GM12874 (cell line): ENCODE data around the gene CCNQ.

Experiments used
- CTCF ChIP-seq: IDR thresholded peaks from 2 replicates; pipeline ENCODE4 v1.5.1; 2011; ENCODE audit warnings: low read depth, mild to moderate bottlenecking, control low read depth, low read length, moderate library complexity; ENCODE audit not compliant: insufficient read depth

The CCNQ gene

GRCh38 chrX:153611298-153612095 is 12.6 kb upstream of the CCNQ start:
- TF ChIP-seq CTCF: no peak

DNA sequence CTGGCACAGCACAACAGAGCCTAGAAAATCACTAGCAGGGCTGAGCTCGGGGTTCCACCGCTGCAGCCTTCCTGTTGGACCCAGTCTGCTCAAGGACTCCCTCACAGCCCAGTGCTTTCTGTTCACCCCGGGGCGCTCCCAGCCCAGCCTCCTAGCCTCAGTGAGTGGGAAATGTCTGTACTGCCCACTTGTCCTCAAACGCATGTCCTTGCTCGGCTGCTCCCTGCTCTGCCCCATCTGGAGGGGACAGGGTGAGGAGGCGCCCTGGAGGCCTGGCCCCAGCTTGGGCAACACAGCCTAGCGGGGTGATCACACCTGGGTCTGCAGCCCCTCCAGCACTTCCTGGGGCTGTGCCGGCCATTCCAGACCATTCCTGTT is 11.9 kb upstream of the CCNQ start:
- TF ChIP-seq CTCF: no peak

GRCh38 chrX:153609917-153610835 is 11.2 kb upstream of the CCNQ start:
- peak; percentile 84 for TF ChIP-seq CTCF

GRCh38 chrX:153608806-153609205 is 9.9 kb upstream of the CCNQ start:
- TF ChIP-seq CTCF: no peak

DNA sequence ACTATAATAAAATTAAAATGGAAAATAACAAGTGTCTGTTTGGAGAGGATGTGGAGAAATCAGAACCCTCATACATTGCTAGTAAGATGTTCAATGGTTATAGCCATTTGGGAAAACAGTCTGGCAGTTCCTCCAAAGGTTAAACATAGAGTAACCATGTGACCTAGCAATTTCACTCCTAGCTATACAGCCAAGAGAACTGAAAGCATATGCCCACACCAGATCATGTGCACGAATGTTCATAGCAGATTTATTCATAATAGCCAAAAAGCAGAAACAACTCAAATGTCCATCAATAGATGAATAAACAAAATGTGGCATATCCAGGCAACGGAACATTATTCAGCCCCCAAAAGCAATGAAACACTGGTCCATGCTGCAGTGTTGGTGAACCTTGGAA is 9.4 kb upstream of the CCNQ start:
- TF ChIP-seq CTCF: no peak

DNA sequence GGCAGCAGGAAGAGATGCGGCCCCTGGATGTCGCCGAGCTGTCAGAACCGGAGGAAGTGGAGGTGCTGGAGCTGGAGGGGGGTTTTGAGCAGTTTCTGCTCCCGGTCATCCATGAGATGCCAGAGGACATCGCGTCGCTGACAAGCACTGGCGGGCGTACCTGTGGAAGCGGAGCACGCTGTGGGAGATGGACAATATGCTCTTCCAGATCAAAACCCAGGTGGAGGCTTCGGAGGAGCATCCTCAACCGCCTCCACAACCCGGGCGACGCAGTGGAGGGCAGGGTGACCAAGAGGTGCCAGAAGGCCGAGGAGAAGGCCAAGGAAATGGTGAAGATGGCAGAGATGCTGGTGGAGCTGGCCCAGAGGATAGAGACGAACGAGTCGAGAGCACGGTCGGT is 7.6 kb upstream of the CCNQ start:
- no peak for TF ChIP-seq CTCF

DNA sequence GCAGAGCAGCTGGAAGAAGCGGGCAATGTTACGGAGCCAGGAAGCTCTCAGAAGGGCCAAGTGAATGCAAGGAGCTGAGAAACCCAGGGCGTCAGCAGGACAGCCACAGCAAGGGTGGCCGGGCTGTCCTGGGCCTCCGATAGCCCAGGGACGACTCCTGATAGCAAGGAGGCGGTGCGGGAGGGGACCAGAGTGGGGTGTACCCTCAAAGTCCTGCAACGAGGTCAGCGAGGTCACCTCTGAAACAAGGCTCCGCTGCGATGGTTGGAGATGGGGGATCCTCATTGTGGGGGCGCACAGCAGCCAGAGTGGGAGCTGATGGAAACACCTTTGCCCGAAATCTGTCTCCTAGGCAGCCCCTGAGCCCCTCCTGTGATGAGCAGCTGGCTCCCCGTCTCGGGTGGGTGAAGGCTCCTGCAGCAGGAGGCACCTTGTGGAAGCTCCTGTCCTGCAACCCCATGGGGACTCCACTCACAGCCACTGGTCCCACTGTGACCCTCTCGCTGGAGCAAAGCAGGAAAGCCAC is 4.3 kb upstream of the CCNQ start:
- no peak for TF ChIP-seq CTCF
